Thoracic aorta (tissue), 2 donors: ENCODE measurements around the gene COA1. TPM values are rescaled to one million over a fixed set of nuclear protein-coding genes. Genes with fewer than 3 reads are reported as not detected.

ENCODE experiments used
- ATAC-seq: fragments of 150-250 bp; one replicate; pipeline ENCODE4 v1.8.0; 2017; ENCODE audit warnings: low read depth; ENCODE audit not compliant: insufficient number of reproducible peaks, low FRiP score
- DNase-seq: peaks from one replicate; pipeline ENCODE4 v3.0.0-alpha.2; 2020; ENCODE audit warnings: low spot score
- H3K27ac ChIP-seq, 2 donors: fragments of 200-600 bp; sonication (generic); 1 replicate in 1 of 2; 2 replicates in 1 of 2; pipeline ENCODE4 v1.5.1; 2016; ENCODE audit warnings: mild to moderate bottlenecking in 2 of 2, moderate library complexity in 2 of 2
- H3K27me3 ChIP-seq: fragments of 200-600 bp; sonication (generic); replicated peaks from 2 replicates; pipeline ENCODE4 v1.6.0; 2016; ENCODE audit warnings: mild to moderate bottlenecking; ENCODE audit not compliant: insufficient read depth
- H3K36me3 ChIP-seq: fragments of 200-600 bp; sonication (generic); one replicate; pipeline ENCODE4 v1.5.1; 2016
- H3K4me1 ChIP-seq, 2 donors: fragments of 200-600 bp; sonication (generic); 1 replicate in 1 of 2; 2 replicates in 1 of 2; pipeline versions ENCODE4 v1.5.1 to v1.6.0; 2016; ENCODE audit warnings: low read depth in 2 of 2, mild to moderate bottlenecking in 1 of 2; ENCODE audit not compliant: control insufficient read depth in 1 of 2
- H3K4me3 ChIP-seq: fragments of 200-600 bp; sonication (generic); 2 replicates; pipeline ENCODE4 v1.5.1; 2016; ENCODE audit warnings: mild to moderate bottlenecking
- H3K9me3 ChIP-seq: fragments of 200-600 bp; sonication (generic); 2 replicates; pipeline ENCODE4 v1.5.1; 2016
- total RNA-seq, 2 donors: library from RNA; depleted of rRNA; stranded (reverse); fragments of >200 nt; gene quantifications; one replicate each; pipeline versions ENCODE4 v1.1.0 to v1.2.3, GENCODE V29; 2016
- TF ChIP-seq, protein P1 (sequence below): fragments of 200-600 bp; sonication (generic); IDR thresholded peaks from one replicate; pipeline ENCODE4 v1.5.1; 2019; ENCODE audit warnings: antibody characterized with exemption

COA1 gene
- total RNA-seq, 2 donors from 2014 or later = 39.9 to 77.4 TPM

DNA sequence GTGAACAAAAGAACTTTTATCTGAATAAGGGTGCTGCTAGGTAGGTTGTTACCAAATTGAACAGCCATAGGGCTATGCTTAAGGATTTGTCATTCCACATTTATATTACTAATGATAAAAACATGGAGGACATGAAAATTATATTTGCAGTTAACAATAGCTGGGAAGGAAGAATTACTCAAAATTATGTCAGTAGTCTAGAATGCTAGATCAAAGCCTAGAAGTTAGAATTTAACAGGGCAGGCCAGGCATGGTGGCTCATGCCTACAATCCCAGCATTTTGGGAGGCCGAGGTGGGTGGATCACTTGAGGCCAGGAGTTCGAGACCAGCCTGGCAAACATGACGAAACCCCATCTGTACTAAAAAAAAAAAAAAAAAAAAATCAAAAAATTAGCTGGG, 137.0 kb downstream of the COA1 start:
- Histone ChIP-seq H3K4me3 (no peak overlapping the region), H3K4me1 (peaks cover 44 to 87% of the 10 kb centered on the region in 2 donors), H3K27me3 (no peaks in the 10 kb centered on the region), H3K36me3 (no peaks in the 10 kb centered on the region), H3K27ac (peak overlapping the region; percentile 13 to 66), H3K9me3 (no peaks in the 10 kb centered on the region)
- TF ChIP-seq, protein P1, sequence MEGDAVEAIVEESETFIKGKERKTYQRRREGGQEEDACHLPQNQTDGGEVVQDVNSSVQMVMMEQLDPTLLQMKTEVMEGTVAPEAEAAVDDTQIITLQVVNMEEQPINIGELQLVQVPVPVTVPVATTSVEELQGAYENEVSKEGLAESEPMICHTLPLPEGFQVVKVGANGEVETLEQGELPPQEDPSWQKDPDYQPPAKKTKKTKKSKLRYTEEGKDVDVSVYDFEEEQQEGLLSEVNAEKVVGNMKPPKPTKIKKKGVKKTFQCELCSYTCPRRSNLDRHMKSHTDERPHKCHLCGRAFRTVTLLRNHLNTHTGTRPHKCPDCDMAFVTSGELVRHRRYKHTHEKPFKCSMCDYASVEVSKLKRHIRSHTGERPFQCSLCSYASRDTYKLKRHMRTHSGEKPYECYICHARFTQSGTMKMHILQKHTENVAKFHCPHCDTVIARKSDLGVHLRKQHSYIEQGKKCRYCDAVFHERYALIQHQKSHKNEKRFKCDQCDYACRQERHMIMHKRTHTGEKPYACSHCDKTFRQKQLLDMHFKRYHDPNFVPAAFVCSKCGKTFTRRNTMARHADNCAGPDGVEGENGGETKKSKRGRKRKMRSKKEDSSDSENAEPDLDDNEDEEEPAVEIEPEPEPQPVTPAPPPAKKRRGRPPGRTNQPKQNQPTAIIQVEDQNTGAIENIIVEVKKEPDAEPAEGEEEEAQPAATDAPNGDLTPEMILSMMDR = no peak
- DNase-seq (no peak), ATAC-seq (no peak)

DNA sequence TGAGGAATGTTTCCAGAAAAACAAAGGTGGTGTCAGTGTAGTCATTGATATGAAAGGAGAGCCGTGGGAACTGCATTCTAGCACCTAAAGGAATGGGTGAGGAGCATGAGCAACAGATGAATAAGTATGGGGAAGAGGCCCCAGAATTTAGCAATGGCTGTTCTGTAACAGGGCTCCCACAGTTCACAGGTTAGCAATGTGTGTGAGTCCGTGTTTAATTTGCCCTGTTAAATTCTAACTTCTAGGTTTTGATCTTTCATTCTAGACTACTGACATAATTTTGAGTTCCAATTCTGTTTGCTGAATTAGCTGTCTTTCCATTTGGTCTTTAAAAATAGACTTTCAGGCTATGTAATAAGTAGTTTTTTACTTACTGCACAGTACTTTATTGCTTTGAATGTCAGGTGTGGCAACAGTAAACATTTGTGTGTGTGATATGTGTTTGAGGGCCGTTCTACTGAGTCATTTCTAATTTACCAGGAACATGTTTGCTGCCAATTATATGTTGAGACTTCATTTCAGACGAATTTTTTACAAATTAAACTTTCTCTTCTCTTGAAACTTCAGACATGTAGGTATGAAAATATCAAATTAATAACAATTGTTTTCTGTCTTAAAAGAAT, 137.7 kb downstream of the COA1 start:
- Histone ChIP-seq H3K9me3 (no peaks in the 10 kb centered on the region), H3K4me3 (no peak overlapping the region), H3K27me3 (no peaks in the 10 kb centered on the region), H3K36me3 (no peaks in the 10 kb centered on the region), H3K27ac (peak overlapping the region in 1 of 2 donors; percentile 66), H3K4me1 (peaks cover 47 to 89% of the 10 kb centered on the region in 2 donors)
- DNase-seq (no peak), ATAC-seq (no peak)
- TF ChIP-seq, protein P1 = no peak

DNA sequence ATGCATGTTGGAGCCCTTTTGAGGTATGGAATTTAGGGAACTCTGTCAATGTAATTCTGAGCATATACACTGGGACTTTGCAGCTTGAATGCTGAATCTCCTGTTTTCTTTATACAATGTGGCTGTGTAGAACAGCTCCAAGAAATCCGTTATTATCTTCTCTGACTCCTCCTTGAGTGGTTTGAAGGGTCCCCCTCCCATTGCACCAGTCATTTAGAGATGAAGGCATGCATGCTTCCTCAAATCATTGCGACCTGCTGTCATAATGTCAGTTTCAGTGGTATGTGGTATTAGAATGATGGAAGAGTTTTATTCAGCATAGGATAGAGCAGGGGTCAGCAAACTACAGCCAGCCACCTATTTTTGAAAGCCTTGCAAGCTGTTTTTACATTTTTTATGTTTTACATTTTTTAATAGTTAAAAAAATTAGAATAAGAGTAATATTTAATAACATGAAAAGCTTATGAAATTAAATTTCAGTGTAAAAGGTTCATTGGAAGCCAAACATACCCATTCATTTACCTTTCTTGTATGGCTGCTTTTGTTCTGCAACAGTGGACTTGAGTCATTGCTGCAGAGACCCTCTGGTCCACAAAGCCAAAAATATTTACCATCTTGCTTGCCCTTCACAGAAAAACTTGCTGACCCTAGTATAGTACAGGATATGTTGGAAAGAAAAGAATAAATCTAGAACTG, 138.3 kb downstream of the COA1 start:
- DNase-seq (no peak), ATAC-seq (no peak)
- Histone ChIP-seq H3K36me3 (no peaks in the 10 kb centered on the region), H3K27ac (peak overlapping the region; percentile 39 to 66), H3K4me3 (no peak overlapping the region), H3K9me3 (no peaks in the 10 kb centered on the region), H3K27me3 (no peaks in the 10 kb centered on the region), H3K4me1 (peaks cover 47 to 89% of the 10 kb centered on the region in 2 donors)
- TF ChIP-seq, protein P1 = no peak

DNA sequence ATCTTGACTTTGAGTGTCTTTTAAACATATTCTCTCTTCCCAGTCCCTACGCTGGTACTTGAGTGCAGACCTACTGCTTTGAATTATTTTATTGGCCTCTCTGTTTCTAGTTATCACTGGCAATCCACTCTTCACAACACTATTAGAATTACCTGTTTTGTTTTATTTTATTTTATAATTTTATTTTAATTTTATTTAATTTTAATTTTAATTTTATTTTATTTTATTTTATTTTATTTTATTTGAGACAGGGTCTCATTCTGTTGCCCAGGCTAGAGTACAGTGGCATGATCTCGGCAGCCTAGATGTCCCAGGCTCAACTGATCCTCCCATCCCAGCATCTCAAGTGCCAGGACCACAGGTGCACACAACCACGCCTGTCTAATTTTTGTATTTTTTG, 139.6 kb downstream of the COA1 start:
- DNase-seq = no peak
- Histone ChIP-seq H3K27ac (peak overlapping the region in 1 of 2 donors; percentile 7), H3K9me3 (no peaks in the 10 kb centered on the region), H3K4me3 (no peak overlapping the region), H3K36me3 (no peaks in the 10 kb centered on the region), H3K4me1 (peaks cover 36 to 87% of the 10 kb centered on the region in 2 donors), H3K27me3 (no peaks in the 10 kb centered on the region)
- no peak for ATAC-seq
- TF ChIP-seq, protein P1 = no peak

Other genes starting within 250 kb of the COA1 start
- 10 to 100 TPM; 42.4 to 55.5 TPM for gene STK17A, start 146.4 kb downstream of the COA1 start, total RNA-seq
- gene BLVRA, start 29.2 kb upstream of the COA1 start, total RNA-seq = 10 to 100 TPM; 35.3 to 46.4 TPM
- 10 to 100 TPM; 50.6 to 71.8 TPM for gene MRPS24, start 140.0 kb upstream of the COA1 start, total RNA-seq
- gene URGCP, start 177.1 kb upstream of the COA1 start, total RNA-seq = 10 to 100 TPM; 33.7 to 41.0 TPM
- 10 to 100 TPM; 28.7 to 35.1 TPM for gene UBE2D4, start 196.9 kb upstream of the COA1 start, total RNA-seq